ENCODE measurements around the gene RGS6.

RGS6 gene

DNA sequence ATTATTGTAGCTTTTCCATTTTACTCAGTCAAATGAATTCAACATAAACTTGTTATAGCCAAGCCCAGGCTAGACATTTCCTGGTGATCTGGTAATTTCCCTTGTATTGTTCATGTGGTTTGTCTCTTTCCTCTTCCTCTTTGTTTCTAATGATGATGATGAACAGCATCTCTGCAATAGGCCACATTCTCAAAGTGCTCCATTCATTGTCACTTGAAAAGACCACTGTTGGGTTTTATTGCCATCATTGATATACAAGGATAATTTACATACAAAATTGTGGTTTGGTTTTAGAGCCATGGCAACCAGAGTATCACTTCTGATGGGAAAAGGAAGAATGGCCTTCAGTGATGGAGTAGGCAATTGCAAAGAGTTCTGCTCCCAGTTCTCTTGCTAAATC, 379.3 kb downstream of the RGS6 start:
- DNase-seq (ENCODE audit: low read depth) = no peak

GRCh38 chr14:72314808-72315435, 382.7 kb downstream of the RGS6 start:
- no peak for DNase-seq (ENCODE audit: low read depth)

- no peak for DNase-seq (ENCODE audit: low read depth)
Observed at GRCh38 chr14:72315714-72316113, 383.5 kb downstream of the RGS6 start.

GRCh38 chr14:72318648-72319047, 386.4 kb downstream of the RGS6 start:
- DNase-seq (ENCODE audit: low read depth) = no peak

- DNase-seq (ENCODE audit: low read depth) = no peak
Observed at GRCh38 chr14:72332046-72332445, 399.8 kb downstream of the RGS6 start.

- no peak for DNase-seq (ENCODE audit: low read depth)
Observed at GRCh38 chr14:72332871-72333270, 400.6 kb downstream of the RGS6 start.

- DNase-seq (ENCODE audit: low read depth) = no peak
Observed at GRCh38 chr14:72333357-72333756, 401.1 kb downstream of the RGS6 start.

GRCh38 chr14:72336311-72336980, 404.2 kb downstream of the RGS6 start:
- no peak for DNase-seq (ENCODE audit: low read depth)

DNA sequence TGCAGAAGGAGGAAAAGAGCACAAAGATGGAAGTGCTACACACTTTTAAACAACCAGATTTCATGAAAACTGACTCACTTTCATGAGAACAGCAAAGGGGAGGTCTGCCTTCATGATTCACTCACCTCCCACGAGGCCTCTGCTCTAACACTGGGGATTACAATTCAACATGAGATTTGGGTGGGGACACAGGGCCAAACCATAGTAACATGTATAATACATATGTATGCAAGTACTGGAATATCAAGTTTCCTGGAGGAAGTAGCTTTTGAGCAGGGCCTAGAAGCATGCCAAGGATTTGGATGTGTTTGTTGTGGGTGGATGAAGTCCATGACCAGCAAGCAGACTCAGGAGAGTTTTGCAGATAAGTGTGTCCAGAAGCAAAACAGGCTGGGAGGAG, 409.0 kb downstream of the RGS6 start:
- DNase-seq (ENCODE audit: low read depth) = no peak

- no peak for DNase-seq (ENCODE audit: low read depth)
Observed at GRCh38 chr14:72341686-72342085, 409.5 kb downstream of the RGS6 start.

DNA sequence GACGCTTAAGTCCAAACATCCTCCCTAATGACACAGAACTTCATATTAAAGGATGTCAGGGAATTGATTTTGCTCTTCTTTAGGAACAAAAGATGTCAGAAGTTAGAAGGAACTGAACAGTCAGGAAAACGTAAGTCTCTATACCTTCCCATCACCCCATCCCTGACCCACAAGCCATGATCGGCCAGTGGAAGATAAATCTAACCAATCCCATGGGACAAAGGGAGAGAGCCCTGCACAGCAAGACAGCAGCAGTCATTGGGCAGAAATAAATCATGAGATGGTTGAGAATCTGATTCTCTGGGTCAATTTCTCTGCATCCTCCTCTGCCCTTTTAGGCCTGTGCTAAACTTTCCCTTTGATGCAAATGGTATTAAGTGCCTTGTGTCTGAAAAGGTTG, 414.9 kb downstream of the RGS6 start:
- no peak for DNase-seq (ENCODE audit: low read depth)

DNA sequence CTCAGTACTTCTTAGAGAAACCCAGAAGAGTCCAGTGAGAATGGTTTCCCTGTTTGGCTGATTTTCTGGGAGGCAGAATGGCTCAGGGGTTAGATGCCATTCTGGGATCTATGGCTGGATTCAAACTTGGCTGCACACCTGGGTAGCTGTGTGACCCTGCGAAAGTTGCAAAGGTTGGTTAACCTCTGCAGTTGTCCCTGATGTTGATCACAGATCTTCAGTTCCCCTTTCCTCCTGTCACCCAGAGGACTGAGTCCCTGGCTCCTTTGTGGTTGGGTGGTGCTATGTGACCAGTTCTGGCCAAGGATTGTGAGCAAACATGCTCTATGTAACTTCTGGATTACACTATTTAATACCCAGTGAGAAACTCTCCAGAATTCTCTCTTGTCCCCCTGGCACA, 418.0 kb downstream of the RGS6 start:
- no peak for DNase-seq (ENCODE audit: low read depth)

DNA sequence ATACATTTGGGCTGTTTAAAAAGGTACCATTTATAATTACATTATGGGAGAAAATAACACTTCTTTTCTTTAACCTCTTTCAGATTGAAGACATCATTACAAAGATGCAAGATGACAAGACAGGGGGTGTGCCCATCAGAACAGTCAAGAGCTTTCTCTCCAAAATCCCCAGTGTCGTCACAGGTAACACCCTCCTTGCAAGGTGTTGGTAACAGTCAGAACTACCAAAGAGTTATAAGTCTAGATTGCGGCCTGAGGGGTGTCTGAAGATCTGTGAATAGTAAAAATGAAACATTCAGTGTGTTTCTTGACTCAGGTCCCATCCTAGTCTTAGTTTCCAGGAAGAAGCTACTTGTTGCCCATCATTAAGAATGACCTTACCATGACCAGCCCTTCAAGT, 419.8 kb downstream of the RGS6 start:
- DNase-seq (ENCODE audit: low read depth) = no peak

DNA sequence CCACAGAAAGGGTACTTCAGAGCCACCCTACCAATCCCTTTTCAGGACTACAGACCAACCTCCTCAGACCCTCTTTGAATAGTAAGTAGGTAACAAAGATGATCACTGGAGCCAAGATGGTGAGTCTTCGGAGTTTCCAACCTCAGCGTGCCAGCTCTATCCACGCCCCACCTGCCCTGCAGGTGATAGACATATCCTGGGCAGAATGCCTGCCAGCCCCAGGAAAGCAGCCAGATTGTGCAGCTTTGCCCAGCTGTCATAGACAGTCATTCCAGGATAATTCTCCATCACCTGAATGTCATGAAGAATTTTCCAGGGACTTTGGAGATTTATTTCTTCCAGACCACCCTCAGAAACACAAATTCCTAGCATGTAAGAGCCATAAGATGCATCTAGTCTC, 434.4 kb downstream of the RGS6 start:
- no peak for DNase-seq (ENCODE audit: low read depth)

- DNase-seq (ENCODE audit: low read depth) = no peak
Observed at GRCh38 chr14:72369106-72369505, 436.9 kb downstream of the RGS6 start.

GRCh38 chr14:72377016-72377415, 444.8 kb downstream of the RGS6 start:
- DNase-seq (ENCODE audit: low read depth) = no peak

GRCh38 chr14:72380456-72380855, 448.2 kb downstream of the RGS6 start:
- DNase-seq (ENCODE audit: low read depth) = no peak

DNA sequence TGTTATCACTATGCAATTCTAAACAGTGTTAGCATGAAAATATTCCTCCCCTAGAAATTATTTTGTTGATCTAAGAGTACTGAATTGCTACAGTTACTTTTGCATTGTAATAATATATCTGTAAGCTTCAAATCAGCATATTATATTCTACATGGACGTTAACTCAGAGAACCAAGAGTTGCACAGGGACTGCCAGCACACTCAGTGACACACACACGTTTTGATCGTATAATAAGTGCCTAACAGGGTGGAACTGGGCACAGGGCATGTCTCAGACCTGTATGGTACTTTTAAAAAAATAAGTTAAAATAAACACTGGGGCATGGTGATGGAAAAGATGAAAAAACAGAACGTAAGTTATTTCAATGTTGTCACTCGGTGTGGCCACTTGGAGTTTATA, 451.6 kb downstream of the RGS6 start:
- no peak for DNase-seq (ENCODE audit: low read depth)

DNA sequence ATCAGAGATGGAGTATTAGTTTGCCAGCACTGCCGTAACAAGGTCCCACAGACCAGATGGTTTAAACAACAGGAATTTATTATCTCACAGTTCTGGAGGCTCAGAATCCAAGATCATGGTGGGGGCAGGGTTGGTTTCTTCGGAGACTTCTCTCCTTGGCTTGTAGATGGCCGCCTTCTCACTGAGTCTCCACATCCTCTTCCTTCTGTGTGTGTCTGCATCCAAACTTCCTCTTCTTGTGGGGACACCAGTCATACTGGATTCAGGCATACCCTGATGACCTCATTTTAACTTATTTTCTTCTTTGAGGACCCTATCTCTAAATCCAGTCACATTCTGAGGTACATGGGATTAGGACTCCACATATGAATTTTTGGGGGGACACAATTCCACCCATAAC, 455.5 kb downstream of the RGS6 start:
- DNase-seq (ENCODE audit: low read depth) = no peak

GRCh38 chr14:72389200-72389599, 457.0 kb downstream of the RGS6 start:
- DNase-seq (ENCODE audit: low read depth) = no peak

- DNase-seq (ENCODE audit: low read depth) = no peak
Observed at GRCh38 chr14:72401101-72401625, 468.9 kb downstream of the RGS6 start.

- DNase-seq (ENCODE audit: low read depth) = no peak
Observed at GRCh38 chr14:72401632-72402376, 469.6 kb downstream of the RGS6 start.

- no peak for DNase-seq (ENCODE audit: low read depth)
Observed at GRCh38 chr14:72402377-72402772, 470.1 kb downstream of the RGS6 start.

Data from stromal cell of bone marrow (primary cell).